CD4-positive, alpha-beta T cell (primary cell): Measurements from ENCODE around the gene CDCP2. TPM values are rescaled to one million over a fixed set of nuclear protein-coding genes. Genes with fewer than 3 reads are reported as not detected.

ENCODE experiments used
- ATAC-seq: fragments of 200-7000 bp; cut with Tn5 transposase; one replicate; pipeline ENCODE4 v1.10.0; 2022; ENCODE audit warnings: mild to moderate bottlenecking; ENCODE audit not compliant: poor library complexity
- CTCF ChIA-PET: fragments of 350-600 bp; sonication (Branson Sonifier 250); formaldehyde crosslinking; loops from one replicate; lab custom pipeline; 2021; ENCODE audit warnings: antibody characterized with exemption, inconsistent platforms; lab: Charles Lee
- POLR2A ChIA-PET: fragments of 350-600 bp; sonication (Branson Sonifier 250); formaldehyde crosslinking; loops from one replicate; lab custom pipeline; 2021; ENCODE audit warnings: antibody characterized with exemption, inconsistent platforms; lab: Charles Lee
- DNase-seq, 14 experiments: peaks; one replicate each; pipeline ENCODE4 v3.0.0-alpha.2; 2013 to 2020; ENCODE audit warnings: mixed read lengths in 2 of 14
- H3K27ac ChIP-seq, 2 donors: one replicate each; pipeline versions ENCODE4 v1.5.1 to v1.7.0; 2013; ENCODE audit warnings: low read length in 2 of 2, low read depth in 1 of 2, mild to moderate bottlenecking in 1 of 2
- H3K27me3 ChIP-seq, 2 experiments: 1 replicate in 1 of 2; 2 replicates in 1 of 2; pipeline versions ENCODE4 v1.6.1 to v1.7.0; 2013; ENCODE audit warnings: low read length in 2 of 2, control low read depth in 1 of 2, mild to moderate bottlenecking in 1 of 2, moderate library complexity in 1 of 2; ENCODE audit not compliant: insufficient read depth in 2 of 2, control insufficient read depth in 1 of 2
- H3K36me3 ChIP-seq: one replicate; pipeline ENCODE4 v1.6.1; 2013; ENCODE audit warnings: low read length, control low read depth; ENCODE audit not compliant: insufficient read depth
- H3K4me1 ChIP-seq: one replicate; pipeline ENCODE4 v1.6.1; 2013; ENCODE audit warnings: low read length, control low read depth; ENCODE audit not compliant: insufficient read depth
- H3K4me3 ChIP-seq: one replicate; pipeline ENCODE4 v1.5.1; 2013; ENCODE audit warnings: mild to moderate bottlenecking, low read length, moderate library complexity
- H3K9me3 ChIP-seq, 2 experiments: 1 replicate in 1 of 2; 2 replicates in 1 of 2; pipeline versions ENCODE4 v1.6.1 to v1.7.0; 2013; ENCODE audit warnings: low read length in 2 of 2, mild to moderate bottlenecking in 2 of 2, control low read depth in 1 of 2, moderate library complexity in 1 of 2; ENCODE audit not compliant: control insufficient read depth in 1 of 2, insufficient read depth in 1 of 2
- H3K27ac Mint-ChIP-seq: one replicate; pipeline ENCODE4 v1.8.0; 2020; ENCODE audit warnings: mixed read lengths
- H3K27me3 Mint-ChIP-seq: one replicate; pipeline ENCODE4 v1.8.0; 2021; ENCODE audit warnings: mixed read lengths
- H3K36me3 Mint-ChIP-seq: one replicate; pipeline ENCODE4 v1.8.0; 2021; ENCODE audit warnings: low read depth, mixed read lengths
- H3K4me1 Mint-ChIP-seq: one replicate; pipeline ENCODE4 v1.8.0; 2021; ENCODE audit warnings: low read depth, mixed read lengths
- H3K4me3 Mint-ChIP-seq: one replicate; pipeline ENCODE4 v1.8.0; 2020; ENCODE audit warnings: mild to moderate bottlenecking, mixed read lengths
- H3K9me3 Mint-ChIP-seq: one replicate; pipeline ENCODE4 v1.8.0; 2020; ENCODE audit warnings: mixed read lengths
- CTCF ChIP-seq: fragments of 200-600 bp; IDR thresholded peaks from one replicate; pipeline ENCODE4 v1.8.0; 2022; ENCODE audit warnings: antibody characterized with exemption, mild to moderate bottlenecking
- intact Hi-C, 2 experiments: fragments of 100-400 bp; cut with DNase I in 1 of 2; cut with micrococcal nuclease in 1 of 2; formaldehyde crosslinking; loops; one replicate each; pipeline versions ENCODE4 v1.15.1 to v1.9.0; 2023 to 2025; cut with DNase I, micrococcal nuclease
- total RNA-seq, 174 experiments: library from RNA in 2 of 174; stranded (reverse) in 2 of 174; gene quantifications; one replicate each; pipeline ENCODE4 v1.2.3 and lab custom pipeline; 2021 to 2026

CDCP2 gene
- total RNA-seq, 2 experiments from 2014 or later = not detected

DNA sequence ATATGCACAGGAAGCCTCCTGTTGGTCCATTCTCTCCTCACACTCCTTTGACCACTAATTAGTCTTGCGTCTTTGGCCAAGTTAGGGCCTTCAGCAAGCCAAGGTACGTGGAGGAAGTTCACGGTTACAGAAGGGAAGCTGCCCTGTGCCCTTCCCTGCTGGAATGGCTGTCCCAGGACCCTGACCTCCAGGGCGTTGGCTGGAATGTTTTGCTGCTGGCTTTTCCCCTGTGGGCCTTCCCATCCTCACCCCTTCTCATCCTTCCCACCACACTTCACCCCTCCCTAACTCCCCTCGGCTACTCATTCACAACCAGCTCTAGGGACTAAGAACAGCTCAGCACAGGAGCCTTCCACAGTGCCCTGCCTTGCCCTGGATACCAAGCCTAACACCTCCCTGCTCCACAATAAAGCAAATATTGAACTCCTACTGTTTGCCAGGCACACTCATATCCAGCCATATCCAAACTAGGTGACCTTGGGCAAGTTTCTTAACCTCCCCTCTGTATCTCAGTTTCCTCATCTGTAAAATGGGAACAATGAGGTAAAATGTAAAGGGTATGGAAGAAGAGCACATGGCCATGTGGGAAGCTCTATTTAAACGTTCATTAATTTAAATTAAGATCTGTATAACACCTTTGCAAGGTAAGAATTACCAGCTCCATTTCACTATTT lies 8.8 kb upstream of the CDCP2 start:
- POLR2A ChIA-PET = no interaction called here

DNA sequence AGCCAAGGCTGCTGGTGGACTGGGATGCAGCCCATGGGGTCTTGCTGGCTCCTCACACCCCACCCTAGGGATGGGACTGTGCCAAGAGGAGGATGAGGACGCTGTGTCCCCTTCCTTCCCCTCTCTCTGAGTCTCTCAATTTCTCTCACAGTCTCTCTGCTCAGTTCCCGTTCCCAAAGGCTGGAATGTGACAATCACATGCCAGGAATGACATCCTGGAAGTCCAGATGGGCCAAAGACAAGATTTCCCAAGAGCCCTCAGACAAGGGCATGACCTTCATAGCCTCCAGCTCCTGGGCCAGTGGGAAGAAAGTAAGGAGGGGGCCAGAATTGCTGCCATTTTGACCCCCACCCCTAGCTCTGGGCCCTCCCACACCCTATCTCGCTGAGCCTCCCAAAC lies 7.6 kb upstream of the CDCP2 start:
- H3K27me3 ChIP-seq = no peaks in the 10 kb centered on the region
- CTCF ChIA-PET = no interaction called here
- no peak for DNase-seq

More for the DNA sequence above, 8.8 kb upstream of the CDCP2 start:
- CTCF ChIA-PET = interaction anchor here (0.6 kb wide), 1 partner anchor 35 kb away, joined by 3 read pairs; no protein-coding TSS in a partner anchor
- no peaks in the 10 kb centered on the region for H3K27me3 ChIP-seq
- no peaks in the 10 kb centered on the region for H3K36me3 ChIP-seq
- no peaks in the 10 kb centered on the region for H3K4me1 ChIP-seq
- Mint-ChIP-seq H3K27ac (no peak overlapping the region), H3K9me3 (no peaks in the 10 kb centered on the region), H3K27me3 (no peaks in the 10 kb centered on the region), H3K4me3 (no peak overlapping the region), H3K36me3 (no peaks in the 10 kb centered on the region), H3K4me1 (no peaks in the 10 kb centered on the region)
- H3K27ac ChIP-seq = no peak overlapping the region
- TF ChIP-seq CTCF = no peak
- no peak for DNase-seq
- H3K4me3 ChIP-seq = no peak overlapping the region
- H3K9me3 ChIP-seq = no peaks in the 10 kb centered on the region
- no peak for ATAC-seq
- intact Hi-C loops = no loop called here

DNA sequence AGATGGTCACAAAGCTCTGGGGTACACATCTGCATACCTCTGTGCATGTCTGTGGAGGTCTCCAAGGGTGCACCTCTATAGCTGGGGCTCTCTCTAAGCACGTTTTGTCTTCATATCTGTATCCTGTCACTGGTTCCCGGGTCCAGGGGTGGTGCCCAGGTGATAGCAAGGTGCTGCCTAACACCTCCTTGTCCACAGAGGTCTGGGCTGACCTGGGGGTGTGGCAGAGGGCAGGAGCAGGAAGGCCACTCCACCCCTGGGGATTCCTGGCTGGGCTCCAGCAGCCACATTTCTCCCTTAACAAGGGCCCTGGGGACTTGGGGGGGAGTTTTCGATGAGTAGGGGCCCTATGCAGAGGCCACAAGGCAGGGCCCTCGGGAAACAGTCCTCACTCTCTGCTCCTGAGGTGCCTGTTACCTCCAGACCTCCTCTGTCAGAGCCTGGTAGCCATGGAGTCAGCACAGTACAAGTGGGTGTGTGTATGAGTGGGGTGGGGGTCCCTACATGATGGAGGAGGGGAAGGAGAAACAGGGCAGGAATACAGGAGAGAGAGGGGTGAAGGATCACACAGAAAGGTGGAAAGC lies 7.0 kb upstream of the CDCP2 start:
- POLR2A ChIA-PET = no interaction called here
- no peak for TF ChIP-seq CTCF
- Histone ChIP-seq H3K36me3 (no peaks in the 10 kb centered on the region), H3K9me3 (no peaks in the 10 kb centered on the region), H3K4me3 (no peak overlapping the region), H3K27ac (no peak overlapping the region), H3K27me3 (no peaks in the 10 kb centered on the region), H3K4me1 (no peaks in the 10 kb centered on the region)
- Mint-ChIP-seq H3K4me1 (no peaks in the 10 kb centered on the region), H3K36me3 (no peaks in the 10 kb centered on the region), H3K9me3 (no peaks in the 10 kb centered on the region), H3K27ac (no peak overlapping the region), H3K4me3 (no peak overlapping the region), H3K27me3 (no peaks in the 10 kb centered on the region)
- DNase-seq = no peak
- intact Hi-C loops = no loop called here
- ATAC-seq = no peak
- CTCF ChIA-PET = interaction anchor here (0.6 kb wide), 1 partner anchor 199 kb away, joined by 3 read pairs; no protein-coding TSS in a partner anchor

More for the DNA sequence above, 7.6 kb upstream of the CDCP2 start:
- no peak for ATAC-seq
- TF ChIP-seq CTCF = no peak
- Mint-ChIP-seq H3K4me3 (no peak overlapping the region), H3K27ac (no peak overlapping the region), H3K36me3 (no peaks in the 10 kb centered on the region), H3K27me3 (no peaks in the 10 kb centered on the region), H3K9me3 (no peaks in the 10 kb centered on the region), H3K4me1 (no peaks in the 10 kb centered on the region)
- no peaks in the 10 kb centered on the region for H3K36me3 ChIP-seq
- H3K4me3 ChIP-seq = no peak overlapping the region
- intact Hi-C loops = no loop called here
- POLR2A ChIA-PET = no interaction called here
- H3K4me1 ChIP-seq = no peaks in the 10 kb centered on the region
- H3K9me3 ChIP-seq = no peaks in the 10 kb centered on the region
- no peak overlapping the region for H3K27ac ChIP-seq
